Measurements from ENCODE around the gene PUDP.
"Not testable (repeated sequence)": the region's sequence is repeated elsewhere in the genome, so short reads cannot be mapped to it uniquely, and the experiment has no call there.

GRCh38 chrX:7022996-7023395, 125.0 kb downstream of the PUDP start:
- not testable (repeated sequence) for TF ChIP-seq CTCF (IDR thresholded peaks at IDR 0.05 in 4 of 5, conservative IDR thresholded peaks at IDR 0.05 in 1 of 5); POLR2A (IDR thresholded peaks at IDR 0.05)

All from gastrocnemius medialis (tissue), 4 donors.